ENCODE measurements around the gene DOCK2.
"Not testable (repeated sequence)": the region's sequence is repeated elsewhere in the genome, so short reads cannot be mapped to it uniquely, and the experiment has no call there.

Gene DOCK2

GRCh38 chr5:169798438-169798837 is 161.4 kb downstream of the DOCK2 start:
- no peak for DNase-seq

- DNase-seq, result no peak
Observed at GRCh38 chr5:169798906-169799660, 162.0 kb downstream of the DOCK2 start.

GRCh38 chr5:169801324-169801777 is 164.3 kb downstream of the DOCK2 start:
- no peak for DNase-seq

- no peak for DNase-seq
Observed at GRCh38 chr5:169801781-169802180, 164.7 kb downstream of the DOCK2 start.

- no peak for DNase-seq
Observed at GRCh38 chr5:169803077-169803981, 166.3 kb downstream of the DOCK2 start.

- DNase-seq, result no peak
Observed at GRCh38 chr5:169804861-169805260, 167.8 kb downstream of the DOCK2 start.

- DNase-seq, result peak; percentile 58
Observed at GRCh38 chr5:169805527-169805934, 168.5 kb downstream of the DOCK2 start.

GRCh38 chr5:169805937-169806700 is 169.0 kb downstream of the DOCK2 start:
- DNase-seq, result no peak

- DNase-seq, result no peak
Observed at GRCh38 chr5:169808118-169808581, 171.1 kb downstream of the DOCK2 start.

GRCh38 chr5:169808880-169809279 is 171.8 kb downstream of the DOCK2 start:
- not testable (repeated sequence) for DNase-seq

GRCh38 chr5:169809281-169809680 is 172.2 kb downstream of the DOCK2 start:
- no peak for DNase-seq

- no peak for DNase-seq
Observed at GRCh38 chr5:169810524-169810923, 173.4 kb downstream of the DOCK2 start.

GRCh38 chr5:169811023-169811422 is 173.9 kb downstream of the DOCK2 start:
- no peak for DNase-seq

- DNase-seq, result no peak
Observed at GRCh38 chr5:169811680-169812079, 174.6 kb downstream of the DOCK2 start.

- no peak for DNase-seq
Observed at GRCh38 chr5:169812786-169813185, 175.7 kb downstream of the DOCK2 start.

- DNase-seq, result no peak
Observed at GRCh38 chr5:169814045-169814444, 177.0 kb downstream of the DOCK2 start.

GRCh38 chr5:169814522-169814921 is 177.4 kb downstream of the DOCK2 start:
- DNase-seq, result no peak

- DNase-seq, result no peak
Observed at GRCh38 chr5:169817031-169817430, 180.0 kb downstream of the DOCK2 start.

- no peak for DNase-seq
Observed at GRCh38 chr5:169826618-169827017, 189.5 kb downstream of the DOCK2 start.

GRCh38 chr5:169827769-169828168 is 190.7 kb downstream of the DOCK2 start:
- DNase-seq, result no peak

- DNase-seq, result no peak
Observed at GRCh38 chr5:169828385-169828784, 191.3 kb downstream of the DOCK2 start.

GRCh38 chr5:169831331-169831730 is 194.3 kb downstream of the DOCK2 start:
- no peak for DNase-seq

GRCh38 chr5:169832304-169832703 is 195.2 kb downstream of the DOCK2 start:
- no peak for DNase-seq

Measured in activated naive CD4-positive, alpha-beta T cell treated with anti-CD3 and anti-CD28 coated beads, Interleukin-2, amount 50 U/mL, for 16 hours (primary cell).